WTC11 (cell line): ENCODE data around the gene PHLPP1. TPM values are rescaled to one million over a fixed set of nuclear protein-coding genes. Genes with fewer than 3 reads are reported as not detected.
"Not testable (repeated sequence)": the region's sequence is repeated elsewhere in the genome, so short reads cannot be mapped to it uniquely, and the experiment has no call there.

ENCODE experiments used
- ATAC-seq: fragments of 200-7000 bp; cut with Tn5 transposase; 2 replicates; pipeline ENCODE4 v1.10.0; 2021; ENCODE audit warnings: mild to moderate bottlenecking, moderate library complexity
- CTCF ChIA-PET: fragments of 300-600 bp; sonication (Branson Sonifier 250); formaldehyde crosslinking; loops from one replicate; lab custom pipeline; 2021; ENCODE audit warnings: antibody characterized with exemption; lab: Charles Lee
- POLR2A ChIA-PET: fragments of 350-600 bp; sonication (Branson Sonifier 250); formaldehyde crosslinking; loops from one replicate; lab custom pipeline; 2021; ENCODE audit warnings: antibody characterized with exemption; lab: Charles Lee
- DNase-seq: peaks from one replicate; pipeline ENCODE4 v3.0.0; 2021; ENCODE audit warnings: low spot score
- H3K27ac Mint-ChIP-seq: 2 replicates; pipeline ENCODE4 v1.8.0; 2021; ENCODE audit warnings: mixed read lengths
- H3K27me3 Mint-ChIP-seq: 2 replicates; pipeline ENCODE4 v1.8.0; 2021; ENCODE audit warnings: low read depth, mild to moderate bottlenecking, moderate library complexity, mixed read lengths
- H3K36me3 Mint-ChIP-seq: 2 replicates; pipeline ENCODE4 v1.8.0; 2021; ENCODE audit warnings: mixed read lengths
- H3K4me1 Mint-ChIP-seq: 2 replicates; pipeline ENCODE4 v1.8.0; 2022; ENCODE audit warnings: mixed read lengths
- H3K4me3 Mint-ChIP-seq: 2 replicates; pipeline ENCODE4 v1.8.0; 2021; ENCODE audit warnings: mild to moderate bottlenecking, moderate library complexity, mixed read lengths
- H3K9me3 Mint-ChIP-seq: 2 replicates; pipeline ENCODE4 v1.8.0; 2021; ENCODE audit warnings: mixed read lengths
- ATF3 ChIP-seq: sonication (generic); formaldehyde crosslinking; conservative IDR thresholded peaks from 2 replicates; pipeline ENCODE4 v1.8.1; 2022; ENCODE audit warnings: mild to moderate bottlenecking, missing genetic modification reagents
- ERG ChIP-seq: fragments of 250-450 bp; sonication (Bioruptor Pico); IDR thresholded peaks from 2 replicates; pipeline ENCODE4 v1.8.0; 2021; ENCODE audit warnings: mild to moderate bottlenecking
- FOXP1 ChIP-seq: sonication (generic); formaldehyde crosslinking; IDR thresholded peaks from 2 replicates; pipeline ENCODE4 v1.8.0; 2022; ENCODE audit warnings: missing genetic modification reagents, mild to moderate bottlenecking, moderate library complexity, borderline replicate concordance
- FOXP4 ChIP-seq: sonication (generic); formaldehyde crosslinking; IDR thresholded peaks from 2 replicates; pipeline ENCODE4 v1.8.0; 2022; ENCODE audit warnings: mild to moderate bottlenecking, missing genetic modification reagents
- GTF2I ChIP-seq: fragments of 250-450 bp; sonication (Bioruptor Pico); conservative IDR thresholded peaks from 2 replicates; pipeline ENCODE4 v1.4.0; 2021; ENCODE audit warnings: mild to moderate bottlenecking
- PREB ChIP-seq: sonication (generic); formaldehyde crosslinking; IDR thresholded peaks from 2 replicates; pipeline ENCODE4 v1.8.1; 2022; ENCODE audit warnings: mild to moderate bottlenecking, missing genetic modification reagents, moderate library complexity, borderline replicate concordance
- PRRX2 ChIP-seq: fragments of 250-450 bp; sonication (Bioruptor Pico); IDR thresholded peaks from 2 replicates; pipeline ENCODE4 v1.8.0; 2021; ENCODE audit warnings: mild to moderate bottlenecking
- SP1 ChIP-seq: sonication (generic); formaldehyde crosslinking; conservative IDR thresholded peaks from 2 replicates; pipeline ENCODE4 v1.8.1; 2022; ENCODE audit warnings: missing genetic modification reagents
- TEAD4 ChIP-seq: sonication (generic); formaldehyde crosslinking; IDR thresholded peaks from 2 replicates; pipeline ENCODE4 v1.8.0; 2022; ENCODE audit warnings: mild to moderate bottlenecking, missing genetic modification reagents
- USF1 ChIP-seq: sonication (generic); formaldehyde crosslinking; IDR thresholded peaks from 2 replicates; pipeline ENCODE4 v1.8.0; 2022; ENCODE audit warnings: mild to moderate bottlenecking, missing genetic modification reagents
- ZBTB21 ChIP-seq: sonication (generic); formaldehyde crosslinking; IDR thresholded peaks from 2 replicates; pipeline ENCODE4 v1.8.1; 2023; ENCODE audit warnings: mild to moderate bottlenecking, missing genetic modification reagents, borderline replicate concordance
- ZBTB43 ChIP-seq: sonication (generic); formaldehyde crosslinking; IDR thresholded peaks from 2 replicates; pipeline ENCODE4 v1.8.1; 2023; ENCODE audit warnings: mild to moderate bottlenecking, missing genetic modification reagents
- ZNF121 ChIP-seq: sonication (generic); formaldehyde crosslinking; IDR thresholded peaks from 2 replicates; pipeline ENCODE4 v1.8.0; 2023; ENCODE audit warnings: missing genetic modification reagents
- ZNF396 ChIP-seq: fragments of 250-450 bp; sonication (Bioruptor Pico); IDR thresholded peaks from 2 replicates; pipeline ENCODE4 v1.8.0; 2021; ENCODE audit warnings: mild to moderate bottlenecking, moderate library complexity, borderline replicate concordance
- ZNF416 ChIP-seq: fragments of 250-450 bp; sonication (Bioruptor Pico); IDR thresholded peaks from 2 replicates; pipeline ENCODE4 v1.9.0; 2021; ENCODE audit warnings: mild to moderate bottlenecking, inconsistent platforms
- ZSCAN18 ChIP-seq: fragments of 250-450 bp; sonication (Bioruptor Pico); IDR thresholded peaks from 2 replicates; pipeline ENCODE4 v2.1.2; 2022; ENCODE audit warnings: mild to moderate bottlenecking, moderate library complexity
- total RNA-seq: library from RNA; stranded (reverse); gene quantifications from 3 replicates; pipeline ENCODE4 v1.2.3, GENCODE V29; 2021

PHLPP1 gene
- total RNA-seq, 1 experiment from 2014 or later: 52.0 TPM

- ChIA-PET CTCF (interaction anchor here (0.7 kb wide), 1 partner anchor 86 kb away, joined by 3 read pairs; no protein-coding TSS in a partner anchor), POLR2A (no interaction called here)
- no peaks in the 10 kb centered on the region for H3K36me3 Mint-ChIP-seq
- peaks cover 14% of the 10 kb centered on the region for H3K9me3 Mint-ChIP-seq
- H3K4me1 Mint-ChIP-seq: no peaks in the 10 kb centered on the region
- no peak overlapping the region for H3K4me3 Mint-ChIP-seq
- ATAC-seq (no peak), DNase-seq (no peak)
- no peaks in the 10 kb centered on the region for H3K27me3 Mint-ChIP-seq
- H3K27ac Mint-ChIP-seq: no peak overlapping the region
- TF ChIP-seq ZNF416 (CRISPR knock-in tag): no peak
- TF ChIP-seq ATF3: no peak
- no peak for TF ChIP-seq ERG
- TF ChIP-seq FOXP4 (CRISPR knock-in tag): no peak
- TF ChIP-seq PREB (CRISPR knock-in tag): no peak
- TF ChIP-seq PRRX2 (CRISPR knock-in tag): no peak
- no peak for TF ChIP-seq TEAD4 (CRISPR knock-in tag)
- TF ChIP-seq ZBTB43 (CRISPR knock-in tag): no peak
- TF ChIP-seq ZSCAN18 (CRISPR knock-in tag): no peak
- no peak for TF ChIP-seq USF1
- TF ChIP-seq, all 79 proteins: peak for 0
Observed at GRCh38 chr18:62697636-62698035, 17.7 kb upstream of the PHLPP1 start.

GRCh38 chr18:62702259-62702658 lies 13.1 kb upstream of the PHLPP1 start:
- ChIA-PET POLR2A (no interaction called here), CTCF (interaction anchor here (0.5 to 1.9 kb wide), 3 partner anchors 13 to 119 kb away, joined by 3 to 6 read pairs (median 3); partner anchors contain the start of gene PHLPP1)
- no peaks in the 10 kb centered on the region for H3K4me1 Mint-ChIP-seq
- peaks cover 14% of the 10 kb centered on the region for H3K9me3 Mint-ChIP-seq
- no peak for TF ChIP-seq SP1 (CRISPR knock-in tag)
- TF ChIP-seq ZNF121 (CRISPR knock-in tag): no peak
- no peak for TF ChIP-seq ZBTB21 (CRISPR knock-in tag)
- no peak for TF ChIP-seq ZNF396 (CRISPR knock-in tag)
- TF ChIP-seq GTF2I (CRISPR knock-in tag): no peak
- TF ChIP-seq FOXP1 (CRISPR knock-in tag): no peak
- no peak overlapping the region for H3K27ac Mint-ChIP-seq
- H3K36me3 Mint-ChIP-seq: no peaks in the 10 kb centered on the region
- no peak overlapping the region for H3K4me3 Mint-ChIP-seq
- DNase-seq (no peak), ATAC-seq (no peak)
- H3K27me3 Mint-ChIP-seq: no peaks in the 10 kb centered on the region

- CTCF ChIA-PET: interaction anchor here (1.4 kb wide), 1 partner anchor 251 kb away, joined by 4 read pairs; no protein-coding TSS in a partner anchor
- H3K4me3 Mint-ChIP-seq: not testable (repeated sequence)
Observed at GRCh38 chr18:62706879-62707278, 8.5 kb upstream of the PHLPP1 start.

GRCh38 chr18:62709908-62710307 lies 5.4 kb upstream of the PHLPP1 start:
- H3K27ac Mint-ChIP-seq, H3K4me3 Mint-ChIP-seq, ATAC-seq, POLR2A ChIA-PET, H3K27me3 Mint-ChIP-seq, H3K36me3 Mint-ChIP-seq, DNase-seq, H3K9me3 Mint-ChIP-seq: not testable (repeated sequence)
- CTCF ChIA-PET: interaction anchor here (0.6 kb wide), 1 partner anchor 46 kb away, joined by 3 read pairs; no protein-coding TSS in a partner anchor
- H3K4me1 Mint-ChIP-seq: peaks cover 16% of the 10 kb centered on the region

More at GRCh38 chr18:62706879-62707278, 8.5 kb upstream of the PHLPP1 start:
- H3K9me3 Mint-ChIP-seq, H3K4me1 Mint-ChIP-seq, H3K27ac Mint-ChIP-seq, POLR2A ChIA-PET, H3K27me3 Mint-ChIP-seq, ATAC-seq, H3K36me3 Mint-ChIP-seq, DNase-seq: not testable (repeated sequence)
